Activated CD8-positive, alpha-beta T cell treated with anti-CD3 and anti-CD28 coated beads, Interleukin-2, amount 10 ng/mL, durations not matched to agents 7 days and 5 days (primary cell): ENCODE measurements around the gene ADGRL4. TPM values are rescaled to one million over a fixed set of nuclear protein-coding genes. Genes with fewer than 3 reads are reported as not detected.

Experiments used
- ATAC-seq: fragments of 150-1000 bp; cut with Tn5 transposase; one replicate; pipeline ENCODE4 v1.10.0; 2021; ENCODE audit warnings: moderate library complexity
- CTCF ChIA-PET: fragments of 350-600 bp; sonication (Branson Sonifier 250); formaldehyde crosslinking; loops from one replicate; lab custom pipeline; 2021; ENCODE audit warnings: antibody characterized with exemption; lab: Charles Lee
- POLR2A ChIA-PET: fragments of 350-600 bp; sonication (Branson Sonifier 250); formaldehyde crosslinking; loops from one replicate; lab custom pipeline; 2021; ENCODE audit warnings: antibody characterized with exemption; lab: Charles Lee
- DNase-seq: peaks from one replicate; pipeline ENCODE4 v3.0.0-alpha.2; 2020
- H3K27ac Mint-ChIP-seq: one replicate; pipeline ENCODE4 v1.8.0; 2021; ENCODE audit warnings: mild to moderate bottlenecking, mixed read lengths
- H3K27me3 Mint-ChIP-seq: one replicate; pipeline ENCODE4 v1.8.0; 2021; ENCODE audit warnings: low read depth, mixed read lengths
- H3K36me3 Mint-ChIP-seq: one replicate; pipeline ENCODE4 v1.8.0; 2021; ENCODE audit warnings: low read depth, mixed read lengths
- H3K4me1 Mint-ChIP-seq: one replicate; pipeline ENCODE4 v1.8.0; 2021; ENCODE audit warnings: low read depth, mixed read lengths
- H3K4me3 Mint-ChIP-seq: one replicate; pipeline ENCODE4 v1.8.0; 2021; ENCODE audit warnings: mild to moderate bottlenecking, mixed read lengths
- H3K9me3 Mint-ChIP-seq: one replicate; pipeline ENCODE4 v1.8.0; 2022; ENCODE audit warnings: mixed read lengths; ENCODE audit not compliant: insufficient read depth
- total RNA-seq, 2 experiments: library from RNA; stranded (reverse); gene quantifications; one replicate each; pipeline ENCODE4 v1.2.3, GENCODE V29; 2021

ADGRL4 gene
- total RNA-seq, 2 experiments from 2014 or later, result not detected

- Mint-ChIP-seq H3K27ac (no peak overlapping the region), H3K4me1 (no peaks in the 10 kb centered on the region), H3K9me3 (no peaks in the 10 kb centered on the region), H3K27me3 (no peaks in the 10 kb centered on the region), H3K4me3 (no peak overlapping the region), H3K36me3 (no peaks in the 10 kb centered on the region)
- CTCF ChIA-PET, result no interaction called here
- no peak for ATAC-seq
- DNase-seq, result no peak
- POLR2A ChIA-PET, result no interaction called here
Measured at GRCh38 chr1:78864175-78864574, 142.4 kb downstream of the ADGRL4 start.

DNA sequence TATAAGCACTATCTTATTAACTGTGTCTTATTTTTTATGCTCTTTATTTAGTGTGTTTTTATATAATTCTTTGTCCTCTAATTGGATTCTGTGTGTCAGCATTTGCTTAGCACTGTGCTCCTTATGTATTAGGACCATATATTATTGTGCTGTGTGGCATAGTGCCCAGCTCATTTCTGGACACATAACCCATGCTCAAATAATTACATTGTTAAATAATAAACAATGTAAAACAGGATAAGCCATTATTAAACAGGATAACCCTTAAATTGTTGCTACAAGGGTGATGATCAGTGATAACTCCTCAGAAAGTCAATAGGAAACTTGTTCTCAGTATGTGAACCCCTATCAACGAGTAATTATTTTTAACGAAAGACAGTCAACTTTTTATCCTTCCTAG, 150.4 kb downstream of the ADGRL4 start:
- ChIA-PET POLR2A (no interaction called here), CTCF (no interaction called here)
- Mint-ChIP-seq H3K27ac (no peak overlapping the region), H3K27me3 (no peaks in the 10 kb centered on the region), H3K4me3 (no peak overlapping the region), H3K4me1 (peaks cover 5% of the 10 kb centered on the region), H3K36me3 (no peaks in the 10 kb centered on the region), H3K9me3 (no peaks in the 10 kb centered on the region)
- ATAC-seq (no peak), DNase-seq (no peak)

- Mint-ChIP-seq H3K9me3 (no peaks in the 10 kb centered on the region), H3K36me3 (no peaks in the 10 kb centered on the region), H3K4me1 (peaks cover 5% of the 10 kb centered on the region), H3K27me3 (no peaks in the 10 kb centered on the region), H3K27ac (no peak overlapping the region), H3K4me3 (no peak overlapping the region)
- POLR2A ChIA-PET, result no interaction called here
- CTCF ChIA-PET, result interaction anchor here (1.6 kb wide), 1 partner anchor 14 kb away, joined by 5 read pairs; no protein-coding TSS in a partner anchor
- ATAC-seq, result no peak
- DNase-seq, result no peak
Measured at GRCh38 chr1:78855258-78855657, 151.3 kb downstream of the ADGRL4 start.

DNA sequence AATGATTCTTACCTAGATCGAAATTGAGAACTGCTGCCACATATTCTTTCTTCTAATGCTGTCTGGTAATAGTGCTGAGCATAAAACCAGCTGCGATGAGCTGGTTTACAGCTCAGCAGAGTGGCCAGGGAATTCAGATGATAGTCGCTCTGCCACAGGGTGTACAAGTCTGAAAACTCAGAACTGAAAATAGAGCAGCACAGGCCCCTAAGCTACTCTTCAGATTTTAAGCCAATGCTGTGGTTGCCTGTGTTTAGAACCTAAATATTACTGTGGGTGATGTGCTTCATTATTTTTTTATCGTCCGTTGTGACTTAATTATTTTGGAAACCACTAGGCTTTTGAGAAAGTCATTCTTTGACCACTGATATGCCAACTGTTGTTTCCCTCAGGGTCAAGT, 152.0 kb downstream of the ADGRL4 start:
- Mint-ChIP-seq H3K4me1 (peaks cover 5% of the 10 kb centered on the region), H3K36me3 (no peaks in the 10 kb centered on the region), H3K27me3 (no peaks in the 10 kb centered on the region), H3K9me3 (no peaks in the 10 kb centered on the region), H3K4me3 (no peak overlapping the region), H3K27ac (no peak overlapping the region)
- DNase-seq (no peak), ATAC-seq (no peak)
- ChIA-PET CTCF (interaction anchor here (1.6 kb wide), 1 partner anchor 14 kb away, joined by 5 read pairs; no protein-coding TSS in a partner anchor), POLR2A (no interaction called here)

GRCh38 chr1:78843546-78843945, 163.0 kb downstream of the ADGRL4 start:
- H3K27me3 Mint-ChIP-seq, result no peaks in the 10 kb centered on the region
- POLR2A ChIA-PET, result no interaction called here
- no peak overlapping the region for H3K27ac Mint-ChIP-seq
- DNase-seq (no peak), ATAC-seq (no peak)
- H3K4me1 Mint-ChIP-seq, result no peaks in the 10 kb centered on the region
- no peaks in the 10 kb centered on the region for H3K36me3 Mint-ChIP-seq
- no peak overlapping the region for H3K4me3 Mint-ChIP-seq
- no peaks in the 10 kb centered on the region for H3K9me3 Mint-ChIP-seq
- CTCF ChIA-PET, result no interaction called here

GRCh38 chr1:78843111-78843510, 163.4 kb downstream of the ADGRL4 start:
- DNase-seq, result no peak
- Mint-ChIP-seq H3K27ac (no peak overlapping the region), H3K4me1 (no peaks in the 10 kb centered on the region), H3K27me3 (no peaks in the 10 kb centered on the region), H3K4me3 (no peak overlapping the region), H3K36me3 (no peaks in the 10 kb centered on the region), H3K9me3 (no peaks in the 10 kb centered on the region)
- ATAC-seq, result no peak
- CTCF ChIA-PET, result no interaction called here
- POLR2A ChIA-PET, result no interaction called here

DNA sequence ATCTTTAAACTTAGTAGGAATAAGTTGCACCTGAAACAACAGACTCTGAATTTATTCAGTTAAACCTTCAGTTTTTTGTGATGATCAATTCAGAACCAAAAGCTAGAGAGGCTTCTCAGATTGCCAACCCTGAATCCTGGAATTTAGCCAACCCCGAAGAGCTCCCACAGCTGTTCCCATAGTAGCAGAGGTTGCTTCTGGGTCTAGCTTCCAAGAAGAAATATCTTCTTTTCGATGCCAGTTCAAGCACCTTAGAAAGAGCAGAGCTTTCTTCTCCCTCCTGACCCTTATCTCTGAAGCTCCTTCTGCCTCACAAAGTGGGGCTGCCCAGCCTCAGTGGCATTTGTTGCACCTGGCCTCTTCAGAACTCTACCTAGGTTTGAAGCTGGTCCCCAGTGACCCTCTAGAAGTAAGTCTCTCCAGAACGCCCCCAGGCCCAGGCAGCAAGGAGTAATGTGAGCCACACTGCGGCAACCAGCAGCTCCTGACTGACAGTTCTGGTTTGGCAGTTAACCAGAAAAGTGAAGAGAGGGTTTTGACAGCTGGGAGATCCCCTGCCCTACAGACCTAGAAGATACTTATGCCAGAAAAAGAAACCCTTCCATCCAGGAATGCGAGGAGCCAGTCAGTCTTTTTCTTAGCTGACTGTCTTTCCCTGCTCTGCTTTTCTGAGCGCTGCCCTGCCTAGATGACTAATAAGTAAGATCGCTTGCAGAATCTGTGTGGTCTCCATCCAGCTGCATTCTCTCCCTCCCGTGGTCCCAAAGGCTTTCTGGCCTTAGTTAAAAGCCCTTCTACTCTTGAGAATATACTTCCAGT, 165.9 kb downstream of the ADGRL4 start:
- CTCF ChIA-PET, result interaction anchor here (0.7 to 1.8 kb wide), 6 partner anchors 13 to 513 kb away, joined by 3 to 7 read pairs (median 4); no protein-coding TSS in a partner anchor
- DNase-seq (no peak), ATAC-seq (no peak)
- POLR2A ChIA-PET, result no interaction called here
- Mint-ChIP-seq H3K27ac (no peak overlapping the region), H3K36me3 (no peaks in the 10 kb centered on the region), H3K9me3 (no peaks in the 10 kb centered on the region), H3K27me3 (no peaks in the 10 kb centered on the region), H3K4me3 (no peak overlapping the region), H3K4me1 (peaks cover 7% of the 10 kb centered on the region)
